Astrocyte (in vitro differentiated cells and primary cell): ENCODE measurements around the gene ADAP1. TPM values are rescaled to one million over a fixed set of nuclear protein-coding genes. Genes with fewer than 3 reads are reported as not detected.

Source experiments
- DNase-seq: peaks from one replicate; pipeline ENCODE4 v3.0.0-alpha.2; 2010; ENCODE audit warnings: low read depth
- FAIRE-seq: peaks from 2 replicates; lab custom pipeline; 2011; peaks lifted over from hg19 to GRCh38; lab: Jason Lieb, UNC
- H2AFZ ChIP-seq: 2 replicates; pipeline ENCODE4 v1.6.0; 2012; ENCODE audit warnings: low read depth, low read length, inconsistent platforms
- H3K27ac ChIP-seq: 2 replicates; pipeline ENCODE4 v1.5.1; 2011; ENCODE audit warnings: low read depth, low read length, inconsistent platforms
- H3K27me3 ChIP-seq: 2 replicates; pipeline ENCODE4 v1.6.0; 2011; ENCODE audit warnings: low read length, inconsistent platforms; ENCODE audit not compliant: insufficient read depth
- H3K36me3 ChIP-seq: 2 replicates; pipeline ENCODE4 v1.5.1; 2011; ENCODE audit warnings: low read length, inconsistent platforms; ENCODE audit not compliant: insufficient read depth
- H3K4me1 ChIP-seq: 2 replicates; pipeline ENCODE4 v1.5.1; 2011; ENCODE audit warnings: low read length, inconsistent platforms; ENCODE audit not compliant: insufficient read depth
- H3K4me2 ChIP-seq: 2 replicates; pipeline ENCODE4 v1.6.0; 2012; ENCODE audit warnings: low read length, inconsistent platforms
- H3K4me3 ChIP-seq: 2 replicates; pipeline ENCODE4 v1.5.1; 2011; ENCODE audit warnings: low read depth, mild to moderate bottlenecking, low read length, inconsistent platforms; ENCODE audit not compliant: insufficient read depth
- H3K79me2 ChIP-seq: 2 replicates; pipeline ENCODE4 v1.6.0; 2012; ENCODE audit warnings: mild to moderate bottlenecking, low read length, inconsistent platforms; ENCODE audit not compliant: insufficient read depth
- H3K9ac ChIP-seq: 2 replicates; pipeline ENCODE4 v1.6.0; 2012; ENCODE audit warnings: mild to moderate bottlenecking, low read length, inconsistent platforms
- H3K9me3 ChIP-seq: 2 replicates; pipeline ENCODE4 v1.5.1; 2012; ENCODE audit warnings: low read depth, mild to moderate bottlenecking, low read length, inconsistent platforms; ENCODE audit not compliant: insufficient read depth
- H4K20me1 ChIP-seq: 2 replicates; pipeline ENCODE4 v1.6.0; 2012; ENCODE audit warnings: low read length, inconsistent platforms; ENCODE audit not compliant: insufficient read depth
- H3K27ac Mint-ChIP-seq: one replicate; pipeline ENCODE4 v1.8.0; 2021; ENCODE audit warnings: mild to moderate bottlenecking, mixed read lengths; ENCODE audit not compliant: unreplicated experiment
- H3K27me3 Mint-ChIP-seq: one replicate; pipeline ENCODE4 v1.8.0; 2021; ENCODE audit warnings: low read depth, mixed read lengths; ENCODE audit not compliant: unreplicated experiment
- H3K36me3 Mint-ChIP-seq: one replicate; pipeline ENCODE4 v1.8.0; 2021; ENCODE audit warnings: low read depth, mixed read lengths; ENCODE audit not compliant: unreplicated experiment
- H3K4me1 Mint-ChIP-seq: one replicate; pipeline ENCODE4 v1.8.0; 2021; ENCODE audit warnings: low read depth, mixed read lengths; ENCODE audit not compliant: unreplicated experiment
- H3K4me3 Mint-ChIP-seq: one replicate; pipeline ENCODE4 v1.8.0; 2021; ENCODE audit warnings: mild to moderate bottlenecking, moderate library complexity, mixed read lengths; ENCODE audit not compliant: unreplicated experiment
- H3K9me3 Mint-ChIP-seq: one replicate; pipeline ENCODE4 v1.8.0; 2021; ENCODE audit warnings: mild to moderate bottlenecking, mixed read lengths; ENCODE audit not compliant: unreplicated experiment
- CTCF ChIP-seq: IDR thresholded peaks from 2 replicates; pipeline ENCODE4 v1.5.1; 2011; ENCODE audit warnings: low read depth, mild to moderate bottlenecking, inconsistent platforms, low read length, moderate library complexity; ENCODE audit not compliant: insufficient read depth
- EZH2 ChIP-seq: IDR thresholded peaks from 2 replicates; pipeline ENCODE4 v1.6.1; 2012; ENCODE audit warnings: mild to moderate bottlenecking, low read length, inconsistent platforms; ENCODE audit not compliant: insufficient read depth
- total RNA-seq: library from RNA; stranded (reverse); gene quantifications from 2 replicates; pipeline ENCODE4 v1.2.1, GENCODE V29; 2021

The ADAP1 gene
- total RNA-seq, 1 donor from 2014 or later: 4.8 TPM

- no peaks in the 10 kb centered on the region for H3K27me3 Mint-ChIP-seq
- no peaks in the 10 kb centered on the region for H3K4me1 ChIP-seq
- no peak overlapping the region for H3K4me3 ChIP-seq
- FAIRE-seq: no peak
- H3K9me3 Mint-ChIP-seq: no peaks in the 10 kb centered on the region
- H3K79me2 ChIP-seq: peaks cover 22% of the 10 kb centered on the region
- H3K4me1 Mint-ChIP-seq: no peaks in the 10 kb centered on the region
- no peaks in the 10 kb centered on the region for H3K9me3 ChIP-seq
- TF ChIP-seq EZH2 (no peak), CTCF (no peak)
- peaks cover 44% of the 10 kb centered on the region for H4K20me1 ChIP-seq
- H2AFZ ChIP-seq: no peak overlapping the region
- H3K27me3 ChIP-seq: no peaks in the 10 kb centered on the region
- no peak overlapping the region for H3K9ac ChIP-seq
- H3K36me3 Mint-ChIP-seq: peaks cover 13% of the 10 kb centered on the region
- H3K4me2 ChIP-seq: no peak overlapping the region
- no peaks in the 10 kb centered on the region for H3K36me3 ChIP-seq
- H3K4me3 Mint-ChIP-seq: no peak overlapping the region
- no peak for DNase-seq
- H3K27ac ChIP-seq: no peak overlapping the region
- H3K27ac Mint-ChIP-seq: no peak overlapping the region
These were observed 63.2 kb downstream of the ADAP1 start for GRCh38 chr7:891291-891690.

- no peak for FAIRE-seq
- H3K36me3 ChIP-seq: no peaks in the 10 kb centered on the region
These were observed 63.6 kb downstream of the ADAP1 start for GRCh38 chr7:890868-891267.

More at GRCh38 chr7:890868-891267, 63.6 kb downstream of the ADAP1 start:
- H3K27me3 Mint-ChIP-seq: no peaks in the 10 kb centered on the region
- Histone ChIP-seq H2AFZ (no peak overlapping the region), H3K9me3 (no peaks in the 10 kb centered on the region), H3K4me2 (no peak overlapping the region), H3K4me3 (no peak overlapping the region), H4K20me1 (peaks cover 48% of the 10 kb centered on the region), H3K9ac (no peak overlapping the region), H3K27ac (no peak overlapping the region), H3K4me1 (no peaks in the 10 kb centered on the region), H3K27me3 (no peaks in the 10 kb centered on the region), H3K79me2 (peaks cover 26% of the 10 kb centered on the region)
- H3K9me3 Mint-ChIP-seq: no peaks in the 10 kb centered on the region
- H3K27ac Mint-ChIP-seq: peak overlapping the region; percentile 55
- no peak overlapping the region for H3K4me3 Mint-ChIP-seq
- peaks cover 10% of the 10 kb centered on the region for H3K36me3 Mint-ChIP-seq
- TF ChIP-seq EZH2 (no peak), CTCF (no peak)
- no peaks in the 10 kb centered on the region for H3K4me1 Mint-ChIP-seq
- DNase-seq: no peak
